Liver (tissue), 9 donors: ENCODE measurements around the gene TYW1. TPM values are rescaled to one million over a fixed set of nuclear protein-coding genes. Genes with fewer than 3 reads are reported as not detected.
"Not testable (repeated sequence)": the region's sequence is repeated elsewhere in the genome, so short reads cannot be mapped to it uniquely, and the experiment has no call there.

Experiments
- DNase-seq: peaks from one replicate; pipeline ENCODE4 v3.0.0-alpha.2; 2017; ENCODE audit warnings: low spot score
- H3K27ac ChIP-seq, 2 donors: one replicate each; pipeline ENCODE4 v1.7.0; 2013; ENCODE audit warnings: inconsistent platforms in 2 of 2, low read length in 2 of 2, control low read depth in 1 of 2, low read depth in 1 of 2, mild to moderate bottlenecking in 1 of 2
- H3K27me3 ChIP-seq, 4 donors: one replicate each; pipeline versions ENCODE4 v1.6.1 to v1.7.0; 2013; ENCODE audit warnings: low read length in 3 of 4, inconsistent platforms in 1 of 4, mild to moderate bottlenecking in 1 of 4, moderate library complexity in 1 of 4; ENCODE audit not compliant: control insufficient read depth in 4 of 4, insufficient read depth in 4 of 4
- H3K36me3 ChIP-seq, 4 donors: one replicate each; pipeline versions ENCODE4 v1.6.1 to v1.7.0; 2013; ENCODE audit warnings: low read length in 3 of 4, mild to moderate bottlenecking in 3 of 4, low read depth in 1 of 4, moderate library complexity in 1 of 4; ENCODE audit not compliant: control insufficient read depth in 4 of 4, insufficient read depth in 3 of 4
- H3K4me1 ChIP-seq, 4 donors: one replicate each; pipeline versions ENCODE4 v1.6.1 to v1.7.0; 2013; ENCODE audit warnings: low read length in 3 of 4, mild to moderate bottlenecking in 3 of 4, moderate library complexity in 1 of 4; ENCODE audit not compliant: control insufficient read depth in 4 of 4, insufficient read depth in 4 of 4
- H3K4me3 ChIP-seq, 3 donors: one replicate each; pipeline versions ENCODE4 v1.6.1 to v1.7.0; 2013; ENCODE audit warnings: low read length in 3 of 3, control low read depth in 1 of 3, low read depth in 1 of 3, mild to moderate bottlenecking in 1 of 3
- H3K9ac ChIP-seq, 2 donors: one replicate each; pipeline ENCODE4 v1.7.0; 2013; ENCODE audit warnings: low read length in 2 of 2, mild to moderate bottlenecking in 2 of 2, moderate library complexity in 2 of 2, control low read depth in 1 of 2, low read depth in 1 of 2
- H3K9me3 ChIP-seq, 4 donors: one replicate each; pipeline versions ENCODE4 v1.6.1 to v1.7.0; 2013; ENCODE audit warnings: low read length in 3 of 4; ENCODE audit not compliant: control insufficient read depth in 4 of 4
- EGR1 ChIP-seq, 2 donors: IDR thresholded peaks; 2 replicates each; pipeline ENCODE4 v1.6.1; 2016 to 2018; ENCODE audit warnings: antibody characterized with exemption in 2 of 2, low read depth in 2 of 2
- FOXA1 ChIP-seq: IDR thresholded peaks from 2 replicates; pipeline ENCODE4 v1.6.1; 2016; ENCODE audit warnings: antibody characterized with exemption
- FOXA2 ChIP-seq: IDR thresholded peaks from 2 replicates; pipeline ENCODE4 v1.6.1; 2016; ENCODE audit warnings: antibody characterized with exemption
- GABPA ChIP-seq, 2 donors: IDR thresholded peaks in 1 of 2; conservative IDR thresholded peaks in 1 of 2; 2 replicates each; pipeline ENCODE4 v1.6.1; 2016; ENCODE audit warnings: antibody characterized with exemption in 2 of 2, mild to moderate bottlenecking in 1 of 2, moderate library complexity in 1 of 2
- HNF4A ChIP-seq, 2 donors: conservative IDR thresholded peaks; 2 replicates each; pipeline ENCODE4 v1.6.1; 2016; ENCODE audit warnings: antibody characterized with exemption in 2 of 2, mild to moderate bottlenecking in 2 of 2
- HNF4G ChIP-seq: IDR thresholded peaks from 2 replicates; pipeline ENCODE4 v1.6.1; 2016; ENCODE audit warnings: antibody characterized with exemption
- JUND ChIP-seq, 2 donors: IDR thresholded peaks; 2 replicates each; pipeline ENCODE4 v1.6.1; 2016; ENCODE audit warnings: antibody characterized with exemption in 2 of 2
- NR2F2 ChIP-seq: IDR thresholded peaks from 2 replicates; pipeline ENCODE4 v1.6.1; 2016; ENCODE audit warnings: antibody characterized with exemption
- RAD21 ChIP-seq, 2 donors: IDR thresholded peaks; 2 replicates each; pipeline ENCODE4 v1.6.1; 2016; ENCODE audit warnings: antibody characterized with exemption in 2 of 2, mild to moderate bottlenecking in 2 of 2
- RXRA ChIP-seq, 2 donors: IDR thresholded peaks; 2 replicates each; pipeline ENCODE4 v1.6.1; 2017 to 2018; ENCODE audit warnings: antibody characterized with exemption in 2 of 2, mild to moderate bottlenecking in 1 of 2
- SP1 ChIP-seq: IDR thresholded peaks from 2 replicates; pipeline ENCODE4 v1.6.1; 2018; ENCODE audit warnings: antibody characterized with exemption, mild to moderate bottlenecking
- TAF1 ChIP-seq: conservative IDR thresholded peaks from 2 replicates; pipeline ENCODE4 v1.6.1; 2016; ENCODE audit warnings: antibody characterized with exemption, mild to moderate bottlenecking
- YY1 ChIP-seq: IDR thresholded peaks from 2 replicates; pipeline ENCODE4 v1.6.1; 2016; ENCODE audit warnings: antibody characterized with exemption, mild to moderate bottlenecking
- WGBS: extraction: QIAGEN DNeasy Blood & Tissue Kit; methylation state at CpG from one replicate; pipeline ENCODE4 v1.1.7; 2013; 5-methylcytosine and 5-hydroxymethylcytosine counted together
- polyA plus RNA-seq, 2 donors: library from polyadenylated mRNA; stranded (reverse) in 1 of 2; unstranded in 1 of 2; fragments of 200-250 nt in 1 of 2; fragments of >200 nt in 1 of 2; fragmentation: Nextera tagmentation in 1 of 2; extraction: Ambion mirVana in 1 of 2; gene quantifications; one replicate each; pipeline versions ENCODE4 v1.2.1 to v1.2.3, GENCODE V29; 2013 to 2015
- total RNA-seq, 2 donors: library from RNA; depleted of rRNA; stranded (reverse); fragments of >200 nt; gene quantifications; one replicate each; pipeline ENCODE4 v1.2.3, GENCODE V29; 2014
- TF ChIP-seq, protein P1 (sequence below): fragments of 150-350 bp; IDR thresholded peaks from 2 replicates; pipeline ENCODE4 v1.5.1; 2017; ENCODE audit warnings: improper control_type of control experiment, low read depth, low read length; ENCODE audit not compliant: missing input control
- TF ChIP-seq, protein P2 (sequence below): IDR thresholded peaks from 2 replicates; pipeline ENCODE4 v1.6.1; 2016; ENCODE audit warnings: antibody characterized with exemption, mild to moderate bottlenecking
- TF ChIP-seq, protein P3 (sequence below): IDR thresholded peaks from 2 replicates; pipeline ENCODE4 v1.6.1; 2016; ENCODE audit warnings: antibody characterized with exemption
- TF ChIP-seq, protein P4 (sequence below): IDR thresholded peaks from 2 replicates; pipeline ENCODE4 v1.6.1; 2016; ENCODE audit warnings: antibody characterized with exemption
- TF ChIP-seq, protein P5 (sequence below): IDR thresholded peaks from 2 replicates; pipeline ENCODE4 v1.6.1; 2016; ENCODE audit warnings: antibody characterized with exemption
- donor health status: healthy.
- donor health status: healthy.
- donor health status: healthy.
- donor health status: healthy.
- donor health status: healthy.

Gene TYW1
- total and polyA plus RNA-seq, 4 donors = 6.7 to 16.6 (median 9.9) TPM

DNA sequence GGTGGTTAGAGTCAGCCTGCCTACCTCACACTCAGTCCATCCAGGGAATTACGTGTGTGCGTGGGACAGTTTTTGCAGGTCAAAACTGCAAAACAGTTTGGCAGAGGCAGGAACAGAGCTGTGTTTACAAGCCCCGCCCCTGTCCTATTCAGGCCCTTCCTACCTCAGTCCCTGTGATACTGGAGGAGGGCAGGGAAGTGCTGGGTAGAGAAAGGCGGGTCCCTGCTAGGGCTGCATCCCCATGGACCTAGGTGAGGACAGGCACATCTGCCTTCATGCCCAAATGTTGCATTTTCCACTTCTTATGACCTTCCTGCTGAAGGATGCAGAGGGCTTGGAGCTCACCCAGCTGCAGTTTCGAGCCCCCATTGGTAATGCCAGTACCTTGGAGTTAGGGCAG, 26.3 kb upstream of the TYW1 start:
- no peaks in the 10 kb centered on the region for H3K27me3 ChIP-seq
- no peak overlapping the region for H3K27ac ChIP-seq
- DNase-seq = no peak
- no peaks in the 10 kb centered on the region for H3K4me1 ChIP-seq
- H3K9me3 ChIP-seq = no peaks in the 10 kb centered on the region
- 76% methylated on average over 5 of the region's 5 CpGs for WGBS
- H3K9ac ChIP-seq = no peak overlapping the region
- no peak overlapping the region for H3K4me3 ChIP-seq
- H3K36me3 ChIP-seq = no peaks in the 10 kb centered on the region
- no peak for TF ChIP-seq YY1
- TF ChIP-seq FOXA2 = no peak
- TF ChIP-seq, protein P1, sequence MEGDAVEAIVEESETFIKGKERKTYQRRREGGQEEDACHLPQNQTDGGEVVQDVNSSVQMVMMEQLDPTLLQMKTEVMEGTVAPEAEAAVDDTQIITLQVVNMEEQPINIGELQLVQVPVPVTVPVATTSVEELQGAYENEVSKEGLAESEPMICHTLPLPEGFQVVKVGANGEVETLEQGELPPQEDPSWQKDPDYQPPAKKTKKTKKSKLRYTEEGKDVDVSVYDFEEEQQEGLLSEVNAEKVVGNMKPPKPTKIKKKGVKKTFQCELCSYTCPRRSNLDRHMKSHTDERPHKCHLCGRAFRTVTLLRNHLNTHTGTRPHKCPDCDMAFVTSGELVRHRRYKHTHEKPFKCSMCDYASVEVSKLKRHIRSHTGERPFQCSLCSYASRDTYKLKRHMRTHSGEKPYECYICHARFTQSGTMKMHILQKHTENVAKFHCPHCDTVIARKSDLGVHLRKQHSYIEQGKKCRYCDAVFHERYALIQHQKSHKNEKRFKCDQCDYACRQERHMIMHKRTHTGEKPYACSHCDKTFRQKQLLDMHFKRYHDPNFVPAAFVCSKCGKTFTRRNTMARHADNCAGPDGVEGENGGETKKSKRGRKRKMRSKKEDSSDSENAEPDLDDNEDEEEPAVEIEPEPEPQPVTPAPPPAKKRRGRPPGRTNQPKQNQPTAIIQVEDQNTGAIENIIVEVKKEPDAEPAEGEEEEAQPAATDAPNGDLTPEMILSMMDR = no peak

DNA sequence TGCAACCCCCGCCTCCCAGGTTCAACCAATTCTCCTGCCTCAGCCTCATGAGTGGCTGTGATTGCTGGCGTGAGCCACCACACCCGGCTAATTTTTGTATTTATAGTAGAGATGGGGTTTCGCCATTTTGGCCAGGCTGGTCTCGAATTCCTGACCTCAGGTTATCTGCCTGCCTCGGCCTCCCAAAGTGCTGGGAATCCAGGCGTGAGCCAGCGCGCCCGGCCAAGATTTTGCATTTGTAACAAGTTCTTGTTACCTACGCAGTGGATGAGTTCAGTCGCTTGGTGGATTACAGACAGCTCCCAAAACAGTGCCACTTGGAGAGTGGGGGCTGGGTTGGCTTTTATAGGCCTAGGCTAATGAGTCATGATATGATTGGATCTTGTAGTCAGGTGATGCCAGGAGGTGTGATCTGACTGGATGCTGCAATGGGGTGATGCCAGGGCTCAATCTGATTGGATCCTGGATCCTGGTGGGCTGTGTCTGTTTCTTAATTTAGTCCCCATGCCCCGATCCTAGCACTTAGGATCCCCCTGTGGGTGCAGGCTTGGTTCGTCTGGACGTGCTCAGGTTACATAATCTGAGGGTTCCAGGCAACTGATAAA, 21.5 kb upstream of the TYW1 start:
- WGBS = 93% methylated on average over 15 of the region's 15 CpGs
- no peak for DNase-seq

DNA sequence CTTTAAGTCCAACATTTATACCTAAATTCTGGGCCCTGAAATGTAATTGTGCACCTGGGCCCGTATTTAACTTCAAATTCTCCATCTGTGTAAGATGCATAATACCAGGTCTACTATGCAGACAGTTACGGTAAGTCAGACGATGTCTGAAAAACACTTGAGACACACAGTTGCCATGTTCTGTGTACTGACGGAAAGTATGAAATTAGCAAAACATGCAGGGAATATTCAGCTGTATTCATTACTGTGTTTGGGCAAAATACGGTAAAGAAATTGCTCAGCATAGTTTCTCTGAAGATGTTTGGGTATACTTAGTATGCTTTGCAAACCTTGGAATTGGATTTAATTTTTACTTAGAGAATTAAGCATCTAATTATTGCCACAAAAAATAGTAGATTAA, 18.3 kb upstream of the TYW1 start:
- not testable (repeated sequence) for H3K27ac ChIP-seq, H3K4me3 ChIP-seq, H3K36me3 ChIP-seq, H3K9me3 ChIP-seq, H3K27me3 ChIP-seq, H3K4me1 ChIP-seq, DNase-seq, H3K9ac ChIP-seq
- 93% methylated on average over 5 of the region's 5 CpGs for WGBS

More for the DNA sequence above, 21.5 kb upstream of the TYW1 start:
- TF ChIP-seq EGR1 (IDR thresholded peaks at IDR 0.05; ENCODE audit: low read depth in 2 of 2) (no peak), FOXA1 (no peak), SP1 (no peak), JUND (IDR thresholded peaks at IDR 0.05) (no peak), RAD21 (IDR thresholded peaks at IDR 0.05) (no peak), YY1 (no peak), HNF4G (no peak), FOXA2 (no peak), TAF1 (no peak), RXRA (IDR thresholded peaks at IDR 0.05) (no peak), GABPA (IDR thresholded peaks at IDR 0.05 in 1 of 2, conservative IDR thresholded peaks at IDR 0.05 in 1 of 2) (no peak), NR2F2 (no peak), HNF4A (conservative IDR thresholded peaks at IDR 0.05) (no peak)
- TF ChIP-seq, protein P2, sequence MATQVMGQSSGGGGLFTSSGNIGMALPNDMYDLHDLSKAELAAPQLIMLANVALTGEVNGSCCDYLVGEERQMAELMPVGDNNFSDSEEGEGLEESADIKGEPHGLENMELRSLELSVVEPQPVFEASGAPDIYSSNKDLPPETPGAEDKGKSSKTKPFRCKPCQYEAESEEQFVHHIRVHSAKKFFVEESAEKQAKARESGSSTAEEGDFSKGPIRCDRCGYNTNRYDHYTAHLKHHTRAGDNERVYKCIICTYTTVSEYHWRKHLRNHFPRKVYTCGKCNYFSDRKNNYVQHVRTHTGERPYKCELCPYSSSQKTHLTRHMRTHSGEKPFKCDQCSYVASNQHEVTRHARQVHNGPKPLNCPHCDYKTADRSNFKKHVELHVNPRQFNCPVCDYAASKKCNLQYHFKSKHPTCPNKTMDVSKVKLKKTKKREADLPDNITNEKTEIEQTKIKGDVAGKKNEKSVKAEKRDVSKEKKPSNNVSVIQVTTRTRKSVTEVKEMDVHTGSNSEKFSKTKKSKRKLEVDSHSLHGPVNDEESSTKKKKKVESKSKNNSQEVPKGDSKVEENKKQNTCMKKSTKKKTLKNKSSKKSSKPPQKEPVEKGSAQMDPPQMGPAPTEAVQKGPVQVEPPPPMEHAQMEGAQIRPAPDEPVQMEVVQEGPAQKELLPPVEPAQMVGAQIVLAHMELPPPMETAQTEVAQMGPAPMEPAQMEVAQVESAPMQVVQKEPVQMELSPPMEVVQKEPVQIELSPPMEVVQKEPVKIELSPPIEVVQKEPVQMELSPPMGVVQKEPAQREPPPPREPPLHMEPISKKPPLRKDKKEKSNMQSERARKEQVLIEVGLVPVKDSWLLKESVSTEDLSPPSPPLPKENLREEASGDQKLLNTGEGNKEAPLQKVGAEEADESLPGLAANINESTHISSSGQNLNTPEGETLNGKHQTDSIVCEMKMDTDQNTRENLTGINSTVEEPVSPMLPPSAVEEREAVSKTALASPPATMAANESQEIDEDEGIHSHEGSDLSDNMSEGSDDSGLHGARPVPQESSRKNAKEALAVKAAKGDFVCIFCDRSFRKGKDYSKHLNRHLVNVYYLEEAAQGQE = no peak
- TF ChIP-seq, protein P3, sequence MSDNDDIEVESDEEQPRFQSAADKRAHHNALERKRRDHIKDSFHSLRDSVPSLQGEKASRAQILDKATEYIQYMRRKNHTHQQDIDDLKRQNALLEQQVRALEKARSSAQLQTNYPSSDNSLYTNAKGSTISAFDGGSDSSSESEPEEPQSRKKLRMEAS = no peak
- TF ChIP-seq, protein P1 = no peak
- TF ChIP-seq, protein P4, sequence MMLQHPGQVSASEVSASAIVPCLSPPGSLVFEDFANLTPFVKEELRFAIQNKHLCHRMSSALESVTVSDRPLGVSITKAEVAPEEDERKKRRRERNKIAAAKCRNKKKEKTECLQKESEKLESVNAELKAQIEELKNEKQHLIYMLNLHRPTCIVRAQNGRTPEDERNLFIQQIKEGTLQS = no peak
- TF ChIP-seq, protein P5, sequence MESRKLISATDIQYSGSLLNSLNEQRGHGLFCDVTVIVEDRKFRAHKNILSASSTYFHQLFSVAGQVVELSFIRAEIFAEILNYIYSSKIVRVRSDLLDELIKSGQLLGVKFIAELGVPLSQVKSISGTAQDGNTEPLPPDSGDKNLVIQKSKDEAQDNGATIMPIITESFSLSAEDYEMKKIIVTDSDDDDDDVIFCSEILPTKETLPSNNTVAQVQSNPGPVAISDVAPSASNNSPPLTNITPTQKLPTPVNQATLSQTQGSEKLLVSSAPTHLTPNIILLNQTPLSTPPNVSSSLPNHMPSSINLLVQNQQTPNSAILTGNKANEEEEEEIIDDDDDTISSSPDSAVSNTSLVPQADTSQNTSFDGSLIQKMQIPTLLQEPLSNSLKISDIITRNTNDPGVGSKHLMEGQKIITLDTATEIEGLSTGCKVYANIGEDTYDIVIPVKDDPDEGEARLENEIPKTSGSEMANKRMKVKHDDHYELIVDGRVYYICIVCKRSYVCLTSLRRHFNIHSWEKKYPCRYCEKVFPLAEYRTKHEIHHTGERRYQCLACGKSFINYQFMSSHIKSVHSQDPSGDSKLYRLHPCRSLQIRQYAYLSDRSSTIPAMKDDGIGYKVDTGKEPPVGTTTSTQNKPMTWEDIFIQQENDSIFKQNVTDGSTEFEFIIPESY = no peak
- no peaks in the 10 kb centered on the region for H3K27me3 ChIP-seq
- H3K36me3 ChIP-seq = no peaks in the 10 kb centered on the region
- peaks cover 0 to 3% (median under 1%) of the 10 kb centered on the region in 4 donors for H3K9me3 ChIP-seq
- H3K4me1 ChIP-seq = no peaks in the 10 kb centered on the region
- no peak overlapping the region for H3K9ac ChIP-seq
- H3K27ac ChIP-seq = no peak overlapping the region
- H3K4me3 ChIP-seq = no peak overlapping the region
